Measurements from ENCODE around the gene EIF4E1B. TPM values are rescaled to one million over a fixed set of nuclear protein-coding genes. Genes with fewer than 3 reads are reported as not detected.

Gene EIF4E1B
- total and polyA plus RNA-seq, 2 donors (not counting 1 experiment from before 2014, with no cell fraction given), result not detected

DNA sequence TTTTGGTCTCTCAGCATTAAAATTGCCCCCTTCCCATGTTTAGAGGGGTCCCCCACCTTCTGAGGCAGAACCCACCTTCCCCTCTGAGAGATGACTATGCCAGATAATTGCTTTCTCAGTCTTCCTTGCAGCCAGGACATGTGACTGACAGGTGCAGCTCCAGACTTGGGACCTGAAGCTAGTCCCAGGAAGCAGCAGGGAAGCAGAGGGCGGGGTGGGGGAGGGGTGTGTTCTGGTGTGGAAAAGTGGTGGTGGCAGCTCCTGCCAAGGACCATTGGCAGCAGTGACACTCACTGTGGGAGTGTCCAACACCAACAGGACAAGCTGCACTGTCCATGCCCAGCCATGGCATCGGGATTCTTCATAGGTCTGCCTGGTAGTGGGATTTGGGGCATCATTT is 2.3 kb downstream of the EIF4E1B start:
- TF ChIP-seq CTCF (conservative IDR thresholded peaks at IDR 0.05 in 1 of 2, IDR thresholded peaks at IDR 0.05 in 1 of 2; ENCODE audit: low read depth in 1 of 2, low read length in 2 of 2) (no peak), EZH2 (IDR thresholded peaks at IDR 0.05; ENCODE audit: low read length, missing control alignments) (no peak)
- H3K27me3 ChIP-seq (ENCODE audit: control insufficient read depth, insufficient read depth, low read length), result peaks cover 41% of the 10 kb centered on the region
- DNase-seq (ENCODE audit: low read depth in 2 of 2), result no peak

GRCh38 chr5:176633598-176633997 is 3.1 kb downstream of the EIF4E1B start:
- Histone ChIP-seq H3K9me3 (ENCODE audit: control insufficient read depth, insufficient read depth, low read depth, low read length) (no peaks in the 10 kb centered on the region), H3K27me3 (ENCODE audit: control insufficient read depth, insufficient read depth, low read length) (peaks cover 41% of the 10 kb centered on the region)
- no peak for DNase-seq (ENCODE audit: low read depth in 2 of 2)

More for the DNA sequence above, 2.3 kb downstream of the EIF4E1B start:
- Histone ChIP-seq H3K9ac (ENCODE audit: insufficient read depth, low read length) (no peak overlapping the region), H3K9me3 (ENCODE audit: control insufficient read depth, insufficient read depth, low read depth, low read length) (no peaks in the 10 kb centered on the region), H3K4me2 (ENCODE audit: extremely low read depth, insufficient read depth, low read length) (no peak overlapping the region), H3K27ac (ENCODE audit: insufficient read depth, low read length) (no peak overlapping the region), H3K79me2 (ENCODE audit: control insufficient read depth, insufficient read depth, low read length) (no peaks in the 10 kb centered on the region), H3K36me3 (ENCODE audit: control insufficient read depth, insufficient read depth, low read length) (no peaks in the 10 kb centered on the region), H3K4me3 (replicated peaks in 1 of 4; ENCODE audit: control extremely low read depth in 1 of 4, insufficient read depth in 1 of 4, low read depth in 3 of 4, low read length in 4 of 4) (no peak overlapping the region), H2AFZ (ENCODE audit: low read length) (no peak overlapping the region), H3K4me1 (ENCODE audit: control insufficient read depth, extremely low read depth, insufficient read depth, low read length) (peaks cover 3% of the 10 kb centered on the region), H4K20me1 (ENCODE audit: control insufficient read depth, extremely low read depth, insufficient read depth, low read length) (no peaks in the 10 kb centered on the region)

DNA sequence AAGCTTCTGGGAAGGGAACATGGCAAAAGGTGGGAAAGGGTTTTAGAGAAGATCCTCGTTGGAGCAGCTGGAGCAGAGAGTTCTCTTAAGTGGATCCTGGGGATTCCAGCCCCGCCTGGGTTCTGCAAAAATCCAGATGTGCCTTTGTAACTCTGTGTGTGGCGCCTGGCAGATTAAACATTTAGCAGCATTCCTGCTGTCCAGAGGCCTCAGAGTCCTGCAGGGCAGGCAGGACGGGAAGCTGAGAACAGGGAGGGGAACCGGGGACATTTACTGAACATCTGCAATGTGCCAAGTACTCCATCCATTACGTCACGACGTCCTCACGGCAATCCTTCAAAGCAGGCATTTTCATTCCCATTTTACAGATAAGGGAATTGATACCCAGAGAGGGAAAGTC is 6.0 kb downstream of the EIF4E1B start:
- Histone ChIP-seq H3K9me3 (ENCODE audit: control insufficient read depth, insufficient read depth, low read depth, low read length) (no peaks in the 10 kb centered on the region), H4K20me1 (ENCODE audit: control insufficient read depth, extremely low read depth, insufficient read depth, low read length) (no peaks in the 10 kb centered on the region), H3K27ac (ENCODE audit: insufficient read depth, low read length) (no peak overlapping the region), H3K4me1 (ENCODE audit: control insufficient read depth, extremely low read depth, insufficient read depth, low read length) (no peaks in the 10 kb centered on the region), H3K79me2 (ENCODE audit: control insufficient read depth, insufficient read depth, low read length) (no peaks in the 10 kb centered on the region), H3K9ac (ENCODE audit: insufficient read depth, low read length) (no peak overlapping the region), H3K4me3 (replicated peaks in 1 of 4; ENCODE audit: control extremely low read depth in 1 of 4, insufficient read depth in 1 of 4, low read depth in 3 of 4, low read length in 4 of 4) (no peak overlapping the region), H3K36me3 (ENCODE audit: control insufficient read depth, insufficient read depth, low read length) (no peaks in the 10 kb centered on the region), H2AFZ (ENCODE audit: low read length) (no peak overlapping the region), H3K4me2 (ENCODE audit: extremely low read depth, insufficient read depth, low read length) (no peak overlapping the region), H3K27me3 (ENCODE audit: control insufficient read depth, insufficient read depth, low read length) (peaks cover 30% of the 10 kb centered on the region)
- peak in 1 of 2 donors; percentile 35 for DNase-seq (ENCODE audit: low read depth in 2 of 2)
- no peak for TF ChIP-seq CTCF (conservative IDR thresholded peaks at IDR 0.05 in 1 of 2, IDR thresholded peaks at IDR 0.05 in 1 of 2; ENCODE audit: low read depth in 1 of 2, low read length in 2 of 2)
- no peak for TF ChIP-seq EZH2 (IDR thresholded peaks at IDR 0.05; ENCODE audit: low read length, missing control alignments)

More at GRCh38 chr5:176633598-176633997, 3.1 kb downstream of the EIF4E1B start:
- no peaks in the 10 kb centered on the region for H3K36me3 ChIP-seq (ENCODE audit: control insufficient read depth, insufficient read depth, low read length)
- H3K79me2 ChIP-seq (ENCODE audit: control insufficient read depth, insufficient read depth, low read length), result no peaks in the 10 kb centered on the region
- TF ChIP-seq CTCF (conservative IDR thresholded peaks at IDR 0.05 in 1 of 2, IDR thresholded peaks at IDR 0.05 in 1 of 2; ENCODE audit: low read depth in 1 of 2, low read length in 2 of 2) (no peak), EZH2 (IDR thresholded peaks at IDR 0.05; ENCODE audit: low read length, missing control alignments) (no peak)
- H3K9ac ChIP-seq (ENCODE audit: insufficient read depth, low read length), result no peak overlapping the region
- peaks cover 3% of the 10 kb centered on the region for H3K4me1 ChIP-seq (ENCODE audit: control insufficient read depth, extremely low read depth, insufficient read depth, low read length)
- H4K20me1 ChIP-seq (ENCODE audit: control insufficient read depth, extremely low read depth, insufficient read depth, low read length), result no peaks in the 10 kb centered on the region
- no peak overlapping the region for H3K4me3 ChIP-seq (replicated peaks in 1 of 4; ENCODE audit: control extremely low read depth in 1 of 4, insufficient read depth in 1 of 4, low read depth in 3 of 4, low read length in 4 of 4)
- no peak overlapping the region for H3K27ac ChIP-seq (ENCODE audit: insufficient read depth, low read length)
- no peak overlapping the region for H3K4me2 ChIP-seq (ENCODE audit: extremely low read depth, insufficient read depth, low read length)
- no peak overlapping the region for H2AFZ ChIP-seq (ENCODE audit: low read length)
